ENCODE measurements around the gene RNF6. TPM values are rescaled to one million over a fixed set of nuclear protein-coding genes. Genes with fewer than 3 reads are reported as not detected.

Gene RNF6
- polyA plus RNA-seq, 1 of the 3 experiments (the other 2 are of a cell fraction) = 13.8 TPM

- TF ChIP-seq CTCF (IDR thresholded peaks at IDR 0.05) (no peak), REST (IDR thresholded peaks at IDR 0.05; ENCODE audit: low read depth, low read length) (no peak), GABPA (IDR thresholded peaks at IDR 0.05; ENCODE audit: low read depth) (no peak)
These were observed 19.6 kb downstream of the RNF6 start (continued) for GRCh38 chr13:26202365-26202972.

- no peak overlapping the region for H3K9ac ChIP-seq
- no peaks in the 10 kb centered on the region for H3K36me3 ChIP-seq (replicated peaks in 1 of 2; ENCODE audit: control insufficient read depth in 1 of 2, insufficient read depth in 2 of 2, low read length in 1 of 2)
- H2AFZ ChIP-seq (ENCODE audit: low read depth) = no peak overlapping the region
- no peaks in the 10 kb centered on the region for H3K9me3 ChIP-seq
- CTCF ChIA-PET = interaction anchor here (1.4 to 2.4 kb wide), 2 partner anchors 14 to 498 kb away, joined by 6 to 10 read pairs; no protein-coding TSS in a partner anchor
- no peak for DNase-seq
- peaks cover 18% of the 10 kb centered on the region for H3F3A ChIP-seq (replicated peaks; ENCODE audit: insufficient read depth)
- H3K4me3 ChIP-seq (ENCODE audit: low read depth in 2 of 2, low read length in 1 of 2) = no peak overlapping the region
- no peak overlapping the region for H3K27ac ChIP-seq (ENCODE audit: low read depth in 2 of 2, low read length in 1 of 2)
- no peaks in the 10 kb centered on the region for H3K27me3 ChIP-seq (ENCODE audit: insufficient read depth)
- TF ChIP-seq REST (IDR thresholded peaks at IDR 0.05; ENCODE audit: low read depth, low read length) (no peak), TCF12 (IDR thresholded peaks at IDR 0.05) (peak; percentile 32; the same call in 1 of the 2 replicates), POLR2AphosphoS5 (IDR thresholded peaks at IDR 0.05; ENCODE audit: low read depth, low read length) (no peak)
- H3K4me2 ChIP-seq = no peak overlapping the region
- peaks cover 0 to 18% of the 10 kb centered on the region in 2 experiments; a peak in 1 of 4 replicates for H3K4me1 ChIP-seq (ENCODE audit: control insufficient read depth in 1 of 2, insufficient read depth in 2 of 2, low read depth in 1 of 2, low read length in 1 of 2)
- no peaks in the 10 kb centered on the region for H3K9me2 ChIP-seq
- no peaks in the 10 kb centered on the region for H4K20me1 ChIP-seq (ENCODE audit: insufficient read depth)
- no peaks in the 10 kb centered on the region for H3K79me2 ChIP-seq (ENCODE audit: insufficient read depth)
- POLR2A ChIA-PET = no interaction called here
These were observed 21.3 kb downstream of the RNF6 start for GRCh38 chr13:26200811-26201210.
